ENCODE results near the gene SPEM1. TPM values are rescaled to one million over a fixed set of nuclear protein-coding genes. Genes with fewer than 3 reads are reported as not detected.

SPEM1 gene
- total and polyA plus RNA-seq, 2 donors (not counting 1 experiment from before 2014, with no cell fraction given), result not detected

DNA sequence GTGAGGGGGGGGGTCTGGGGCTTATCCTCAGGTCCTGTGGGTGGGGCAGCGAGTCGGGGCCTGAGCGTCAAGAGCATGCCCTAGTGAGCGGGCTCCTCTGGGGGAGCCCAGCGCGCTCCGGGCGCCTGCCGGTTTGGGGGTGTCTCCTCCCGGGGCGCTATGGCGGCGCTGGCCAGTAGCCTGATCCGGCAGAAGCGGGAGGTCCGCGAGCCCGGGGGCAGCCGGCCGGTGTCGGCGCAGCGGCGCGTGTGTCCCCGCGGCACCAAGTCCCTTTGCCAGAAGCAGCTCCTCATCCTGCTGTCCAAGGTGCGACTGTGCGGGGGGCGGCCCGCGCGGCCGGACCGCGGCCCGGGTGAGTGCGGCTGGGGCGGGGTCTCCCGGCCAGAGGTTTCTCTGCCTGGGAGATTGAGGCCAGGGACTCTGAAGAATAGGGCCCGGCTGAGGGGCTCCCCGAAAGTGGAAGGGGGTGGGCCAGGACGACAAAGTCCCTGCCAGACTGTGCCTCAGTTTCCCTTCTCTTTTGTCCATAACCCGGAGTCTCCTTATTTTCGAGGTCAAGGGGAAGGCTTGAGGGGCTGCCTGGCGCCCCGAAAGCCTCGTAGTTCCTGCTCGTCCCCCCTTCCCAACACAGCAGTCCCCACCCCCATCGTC, 19.5 kb downstream of the SPEM1 start, which contains the start of gene FGF11:
TSS of gene FGF11 (plus strand) at position 51 of the 651 bp plus-strand sequence. CDS start at position 160, 109 bp downstream.
- Histone ChIP-seq H2AFZ (ENCODE audit: insufficient read depth, low read depth, low read length, poor library complexity, severe bottlenecking) (peak within 1 kb of the TSS; percentile 35), H3K4me3 (ENCODE audit: control extremely low read depth in 1 of 5, extremely low read depth in 1 of 5, insufficient read depth in 1 of 5, low read depth in 2 of 5, low read length in 4 of 5) (peak within 1 kb of the TSS; percentile 11 to 54 (median 33)), H3K4me1 (ENCODE audit: control insufficient read depth in 2 of 2, insufficient read depth in 2 of 2, low read length in 2 of 2) (peaks cover 53 to 54% of the 10 kb centered on the region in 2 donors), H3K4me2 (replicated peaks; ENCODE audit: low read depth, low read length, poor library complexity, severe bottlenecking) (peak within 1 kb of the TSS; percentile 93), H3K27me3 (replicated peaks in 1 of 4; ENCODE audit: control extremely low read depth in 1 of 4, control insufficient read depth in 3 of 4, insufficient read depth in 4 of 4, low read length in 3 of 4) (peaks cover 0 to 66% (median 40%) of the 10 kb centered on the region in 4 experiments), H3K9me3 (ENCODE audit: control extremely low read depth in 1 of 3, control insufficient read depth in 2 of 3, insufficient read depth in 1 of 3, low read length in 2 of 3) (peaks cover 0 to 34% (median 0%) of the 10 kb centered on the region in 3 donors), H3K27ac (ENCODE audit: low read length in 2 of 2) (no peak within 1 kb of the TSS), H3K9ac (ENCODE audit: low read length) (peak within 1 kb of the TSS; percentile 53), H3K79me2 (ENCODE audit: control insufficient read depth, insufficient read depth, low read length) (peaks cover 27% of the 10 kb centered on the region), H4K20me1 (ENCODE audit: control insufficient read depth, insufficient read depth, low read length, poor library complexity, severe bottlenecking) (peaks cover 49% of the 10 kb centered on the region), H3K36me3 (replicated peaks in 1 of 2; ENCODE audit: control extremely low read depth in 1 of 2, control insufficient read depth in 1 of 2, extremely low read depth in 1 of 2, insufficient read depth in 2 of 2, low read length in 1 of 2) (no peaks in the 10 kb centered on the region)
- Mint-ChIP-seq H3K27me3 (peaks cover 58% of the 10 kb centered on the region), H3K4me3 (peak within 1 kb of the TSS; percentile 84), H3K27ac (peak within 1 kb of the TSS; percentile 65), H3K9me3 (ENCODE audit: insufficient read depth) (no peaks in the 10 kb centered on the region), H3K4me1 (peaks cover 49% of the 10 kb centered on the region)
- DNase-seq (peak; percentile 44), ATAC-seq (ENCODE audit: low read depth) (no peak)
- WGBS (ENCODE audit: insufficient coverage), result 4% methylated on average over 48 of the region's 50 CpGs
- intact Hi-C loops (cut with micrococcal nuclease), result loop anchor here (5.0 kb wide), 2 partner anchors 402 to 1952 kb away; partner anchors contain the start of genes DERL2, MIS12 and SLC16A13
- ChIA-PET CTCF (interaction anchor here (1.1 to 3.6 kb wide), 6 partner anchors 15 to 550 kb away, joined by 3 to 15 read pairs (median 3); partner anchors contain the start of genes SENP3 and TP53), POLR2A (interaction anchor here (0.7 to 1.8 kb wide), 2 partner anchors 45 to 360 kb away, joined by 4 to 8 read pairs; partner anchors contain the start of gene POLR2A)
- peak; percentile 70 for TF ChIP-seq EZH2 (IDR thresholded peaks at IDR 0.05; ENCODE audit: borderline replicate concordance, insufficient read depth, low read depth, low read length, poor library complexity, severe bottlenecking)
- TF ChIP-seq, protein P1, sequence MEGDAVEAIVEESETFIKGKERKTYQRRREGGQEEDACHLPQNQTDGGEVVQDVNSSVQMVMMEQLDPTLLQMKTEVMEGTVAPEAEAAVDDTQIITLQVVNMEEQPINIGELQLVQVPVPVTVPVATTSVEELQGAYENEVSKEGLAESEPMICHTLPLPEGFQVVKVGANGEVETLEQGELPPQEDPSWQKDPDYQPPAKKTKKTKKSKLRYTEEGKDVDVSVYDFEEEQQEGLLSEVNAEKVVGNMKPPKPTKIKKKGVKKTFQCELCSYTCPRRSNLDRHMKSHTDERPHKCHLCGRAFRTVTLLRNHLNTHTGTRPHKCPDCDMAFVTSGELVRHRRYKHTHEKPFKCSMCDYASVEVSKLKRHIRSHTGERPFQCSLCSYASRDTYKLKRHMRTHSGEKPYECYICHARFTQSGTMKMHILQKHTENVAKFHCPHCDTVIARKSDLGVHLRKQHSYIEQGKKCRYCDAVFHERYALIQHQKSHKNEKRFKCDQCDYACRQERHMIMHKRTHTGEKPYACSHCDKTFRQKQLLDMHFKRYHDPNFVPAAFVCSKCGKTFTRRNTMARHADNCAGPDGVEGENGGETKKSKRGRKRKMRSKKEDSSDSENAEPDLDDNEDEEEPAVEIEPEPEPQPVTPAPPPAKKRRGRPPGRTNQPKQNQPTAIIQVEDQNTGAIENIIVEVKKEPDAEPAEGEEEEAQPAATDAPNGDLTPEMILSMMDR (IDR thresholded peaks at IDR 0.05), result no peak

Data from B cell (primary cell).